ENCODE measurements around the gene MEIG1. TPM values are rescaled to one million over a fixed set of nuclear protein-coding genes. Genes with fewer than 3 reads are reported as not detected.
"Not testable (repeated sequence)": the region's sequence is repeated elsewhere in the genome, so short reads cannot be mapped to it uniquely, and the experiment has no call there.

MEIG1 gene
- total RNA-seq, 2 experiments from 2014 or later, result 0.71 to 0.82 TPM

GRCh38 chr10:14942147-14942949, 16.8 kb upstream of the MEIG1 start:
- H3K27ac Mint-ChIP-seq, result peak overlapping the region; percentile 60
- CTCF ChIA-PET, H3K27me3 Mint-ChIP-seq, H3K9me3 Mint-ChIP-seq, POLR2A ChIA-PET, H3K4me3 Mint-ChIP-seq, DNase-seq: not testable (repeated sequence)
- H3K4me1 Mint-ChIP-seq, result peaks cover 22% of the 10 kb centered on the region
- peaks cover 55% of the 10 kb centered on the region for H3K36me3 Mint-ChIP-seq (ENCODE audit: low read depth)

- DNase-seq, POLR2A ChIA-PET, H3K4me3 Mint-ChIP-seq, H3K27me3 Mint-ChIP-seq, CTCF ChIA-PET, H3K9me3 Mint-ChIP-seq: not testable (repeated sequence)
- Mint-ChIP-seq H3K4me1 (peaks cover 22% of the 10 kb centered on the region), H3K27ac (peak overlapping the region; percentile 55), H3K36me3 (ENCODE audit: low read depth) (peaks cover 57% of the 10 kb centered on the region)
These were observed 16.2 kb upstream of the MEIG1 start for GRCh38 chr10:14942950-14943338.

- POLR2A ChIA-PET, result no interaction called here
These were observed 14.1 kb upstream of the MEIG1 start for GRCh38 chr10:14945108-14945507.

GRCh38 chr10:14947268-14947667, 11.9 kb upstream of the MEIG1 start:
- ChIA-PET CTCF (interaction anchor here (1.3 kb wide), 1 partner anchor 42 kb away, joined by 4 read pairs; no protein-coding TSS in a partner anchor), POLR2A (no interaction called here)
- no peak overlapping the region for H3K4me3 Mint-ChIP-seq
- H3K36me3 Mint-ChIP-seq (ENCODE audit: low read depth), result peaks cover 70% of the 10 kb centered on the region
- H3K9me3 Mint-ChIP-seq, result no peaks in the 10 kb centered on the region
- no peak for DNase-seq
- peaks cover 44% of the 10 kb centered on the region for H3K4me1 Mint-ChIP-seq
- no peak overlapping the region for H3K27ac Mint-ChIP-seq
- no peaks in the 10 kb centered on the region for H3K27me3 Mint-ChIP-seq

More at GRCh38 chr10:14945108-14945507, 14.1 kb upstream of the MEIG1 start:
- H3K4me3 Mint-ChIP-seq, result no peak overlapping the region
- H3K9me3 Mint-ChIP-seq, result no peaks in the 10 kb centered on the region
- DNase-seq, result no peak
- H3K4me1 Mint-ChIP-seq, result peaks cover 31% of the 10 kb centered on the region
- CTCF ChIA-PET, result interaction anchor here (1.4 kb wide), 1 partner anchor 8 kb away, joined by 3 read pairs; no protein-coding TSS in a partner anchor
- peak overlapping the region; percentile 19 for H3K27ac Mint-ChIP-seq
- H3K36me3 Mint-ChIP-seq (ENCODE audit: low read depth), result peaks cover 67% of the 10 kb centered on the region
- H3K27me3 Mint-ChIP-seq, result no peaks in the 10 kb centered on the region

- POLR2A ChIA-PET, result no interaction called here
- peaks cover 70% of the 10 kb centered on the region for H3K36me3 Mint-ChIP-seq (ENCODE audit: low read depth)
These were observed 9.9 kb upstream of the MEIG1 start for GRCh38 chr10:14949291-14949690.

GRCh38 chr10:14952851-14953423, 6.3 kb upstream of the MEIG1 start:
- POLR2A ChIA-PET, result interaction anchor here (0.7 to 0.9 kb wide), 3 partner anchors 25 to 115 kb away, joined by 3 to 4 read pairs (median 4); partner anchors contain the start of genes CDNF, HSPA14 and MSANTD7
- Mint-ChIP-seq H3K4me1 (peaks cover 67% of the 10 kb centered on the region), H3K27me3 (no peaks in the 10 kb centered on the region), H3K4me3 (peak overlapping the region; percentile 93), H3K36me3 (ENCODE audit: low read depth) (peaks cover 52% of the 10 kb centered on the region), H3K9me3 (no peaks in the 10 kb centered on the region), H3K27ac (peak overlapping the region; percentile 97)
- CTCF ChIA-PET, result interaction anchor here (0.6 to 1.3 kb wide), 7 partner anchors 9 to 427 kb away, joined by 3 to 5 read pairs (median 3); partner anchors contain the start of genes CDNF and FAM171A1
- DNase-seq, result no peak

More at GRCh38 chr10:14949291-14949690, 9.9 kb upstream of the MEIG1 start:
- Mint-ChIP-seq H3K27me3 (no peaks in the 10 kb centered on the region), H3K4me3 (no peak overlapping the region), H3K27ac (peak overlapping the region; percentile 20), H3K9me3 (no peaks in the 10 kb centered on the region), H3K4me1 (peaks cover 45% of the 10 kb centered on the region)
- CTCF ChIA-PET, result interaction anchor here (1.2 to 2.1 kb wide), 3 partner anchors 11 to 44 kb away, joined by 3 to 6 read pairs (median 4); partner anchors contain the start of gene MEIG1
- DNase-seq, result no peak

GRCh38 chr10:14953424-14954000, 5.7 kb upstream of the MEIG1 start:
- Mint-ChIP-seq H3K27me3 (no peaks in the 10 kb centered on the region), H3K9me3 (no peaks in the 10 kb centered on the region), H3K4me3 (peak overlapping the region; percentile 93), H3K36me3 (ENCODE audit: low read depth) (peaks cover 46% of the 10 kb centered on the region), H3K27ac (peak overlapping the region; percentile 97), H3K4me1 (peaks cover 65% of the 10 kb centered on the region)
- no peak for DNase-seq
- POLR2A ChIA-PET, result interaction anchor here (0.7 to 0.9 kb wide), 3 partner anchors 26 to 115 kb away, joined by 3 to 4 read pairs (median 4); partner anchors contain the start of genes CDNF, HSPA14 and MSANTD7
- CTCF ChIA-PET, result interaction anchor here (0.6 to 1.5 kb wide), 9 partner anchors 9 to 427 kb away, joined by 3 to 5 read pairs (median 3); partner anchors contain the start of gene CDNF

- Mint-ChIP-seq H3K36me3 (ENCODE audit: low read depth) (peaks cover 41% of the 10 kb centered on the region), H3K4me1 (peaks cover 68% of the 10 kb centered on the region), H3K27ac (peak within 1 kb of the TSS; percentile 97), H3K9me3 (no peaks in the 10 kb centered on the region), H3K27me3 (no peaks in the 10 kb centered on the region), H3K4me3 (peak within 1 kb of the TSS; percentile 93)
- CTCF ChIA-PET, result interaction anchor here (0.6 to 1.5 kb wide), 6 partner anchors 11 to 292 kb away, joined by 3 to 5 read pairs (median 3); no protein-coding TSS in a partner anchor
- peak; percentile 94 for DNase-seq
- POLR2A ChIA-PET, result interaction anchor here (0.6 kb wide), 1 partner anchor 22 kb away, joined by 6 read pairs; no protein-coding TSS in a partner anchor
These were observed 5.0 kb upstream of the MEIG1 start, which contains the start of gene DCLRE1C for GRCh38 chr10:14954001-14954770. DCLRE1C (minus strand) TSS chr10:14954096; CDS start chr10:14954010, 86 bp downstream.

- CTCF ChIA-PET, result interaction anchor here (1.5 kb wide), 2 partner anchors 10 to 75 kb away, joined by 3 to 4 read pairs; no protein-coding TSS in a partner anchor
- Mint-ChIP-seq H3K4me3 (peak overlapping the region; percentile 93), H3K4me1 (peaks cover 63% of the 10 kb centered on the region), H3K36me3 (ENCODE audit: low read depth) (peaks cover 35% of the 10 kb centered on the region), H3K27ac (peak overlapping the region; percentile 97), H3K27me3 (no peaks in the 10 kb centered on the region), H3K9me3 (no peaks in the 10 kb centered on the region)
- DNase-seq, result no peak
- POLR2A ChIA-PET, result interaction anchor here (0.6 kb wide), 1 partner anchor 22 kb away, joined by 6 read pairs; no protein-coding TSS in a partner anchor
These were observed 4.3 kb upstream of the MEIG1 start for GRCh38 chr10:14954934-14955333.

- POLR2A ChIA-PET, result interaction anchor here (0.7 to 0.9 kb wide), 2 partner anchors 208 to 210 kb away, joined by 3 to 4 read pairs; partner anchors contain the start of gene NMT2
These were observed 342 bp upstream of the MEIG1 start for GRCh38 chr10:14958872-14959220.

GRCh38 chr10:14967897-14968296, 8.7 kb downstream of the MEIG1 start:
- Mint-ChIP-seq H3K9me3 (no peaks in the 10 kb centered on the region), H3K27ac (no peak overlapping the region), H3K4me3 (no peak overlapping the region), H3K4me1 (peaks cover 10% of the 10 kb centered on the region), H3K27me3 (peaks cover 3% of the 10 kb centered on the region), H3K36me3 (ENCODE audit: low read depth) (no peaks in the 10 kb centered on the region)
- CTCF ChIA-PET, result no interaction called here
- no peak for DNase-seq
- POLR2A ChIA-PET, result no interaction called here

More at GRCh38 chr10:14958872-14959220, 342 bp upstream of the MEIG1 start:
- DNase-seq, result no peak
- H3K4me3 Mint-ChIP-seq, result peak overlapping the region; percentile 88
- CTCF ChIA-PET, result interaction anchor here (0.8 to 2.3 kb wide), 4 partner anchors 9 to 399 kb away, joined by 3 to 6 read pairs (median 4); no protein-coding TSS in a partner anchor
- no peaks in the 10 kb centered on the region for H3K27me3 Mint-ChIP-seq
- no peaks in the 10 kb centered on the region for H3K9me3 Mint-ChIP-seq
- H3K4me1 Mint-ChIP-seq, result peaks cover 48% of the 10 kb centered on the region
- peaks cover 14% of the 10 kb centered on the region for H3K36me3 Mint-ChIP-seq (ENCODE audit: low read depth)
- peak overlapping the region; percentile 97 for H3K27ac Mint-ChIP-seq

All from activated CD4-positive, alpha-beta T cell treated with anti-CD3 and anti-CD28 coated beads, Interleukin-2, amount 10 ng/mL, durations not matched to agents 7 days and 5 days (primary cell).